ENCODE data around the gene LTBP2. TPM values are rescaled to one million over a fixed set of nuclear protein-coding genes. Genes with fewer than 3 reads are reported as not detected.
A peak's percentile ranks its signal among the peaks of the same experiment; 100 is the strongest.

Gene LTBP2
- total RNA-seq, 1 donor: 493 TPM

DNA sequence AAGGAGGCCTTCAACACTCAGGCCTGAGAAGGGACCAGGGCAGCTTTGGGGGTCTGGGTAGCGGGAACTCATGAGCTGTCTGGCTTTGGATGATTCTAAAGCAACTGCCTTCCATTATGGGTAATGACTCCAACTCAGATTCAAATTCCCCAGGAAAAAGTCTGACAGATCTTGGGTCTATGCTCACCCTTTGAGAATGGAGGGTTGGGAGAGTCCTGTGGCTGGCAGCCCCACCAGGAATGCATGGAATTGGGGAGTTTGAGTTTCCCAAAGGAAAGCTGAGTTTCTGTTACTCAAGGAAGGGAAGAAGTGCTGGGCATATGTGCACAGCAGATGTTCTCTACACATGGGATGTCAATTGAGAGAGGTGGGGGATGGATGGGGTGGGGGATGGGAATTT lies 22.4 kb upstream of the LTBP2 start:
- Histone ChIP-seq H2AFZ (ENCODE audit: low read length) (no peak overlapping the region), H3K27ac (ENCODE audit: low read depth, low read length) (no peak overlapping the region), H3K9me3 (ENCODE audit: low read depth, low read length) (no peaks in the 10 kb centered on the region), H3K4me3 (ENCODE audit: insufficient read depth, low read length) (no peak overlapping the region), H3K27me3 (ENCODE audit: insufficient read depth, low read length) (no peaks in the 10 kb centered on the region), H3K36me3 (ENCODE audit: insufficient read depth, low read length) (no peaks in the 10 kb centered on the region), H4K20me1 (ENCODE audit: insufficient read depth, low read length) (no peaks in the 10 kb centered on the region), H3K4me2 (ENCODE audit: insufficient read depth, low read length) (no peak overlapping the region), H3K4me1 (ENCODE audit: insufficient read depth, low read length) (peaks cover 32% of the 10 kb centered on the region), H3K79me2 (ENCODE audit: insufficient read depth, low read length) (no peaks in the 10 kb centered on the region)
- TF ChIP-seq, protein P1, sequence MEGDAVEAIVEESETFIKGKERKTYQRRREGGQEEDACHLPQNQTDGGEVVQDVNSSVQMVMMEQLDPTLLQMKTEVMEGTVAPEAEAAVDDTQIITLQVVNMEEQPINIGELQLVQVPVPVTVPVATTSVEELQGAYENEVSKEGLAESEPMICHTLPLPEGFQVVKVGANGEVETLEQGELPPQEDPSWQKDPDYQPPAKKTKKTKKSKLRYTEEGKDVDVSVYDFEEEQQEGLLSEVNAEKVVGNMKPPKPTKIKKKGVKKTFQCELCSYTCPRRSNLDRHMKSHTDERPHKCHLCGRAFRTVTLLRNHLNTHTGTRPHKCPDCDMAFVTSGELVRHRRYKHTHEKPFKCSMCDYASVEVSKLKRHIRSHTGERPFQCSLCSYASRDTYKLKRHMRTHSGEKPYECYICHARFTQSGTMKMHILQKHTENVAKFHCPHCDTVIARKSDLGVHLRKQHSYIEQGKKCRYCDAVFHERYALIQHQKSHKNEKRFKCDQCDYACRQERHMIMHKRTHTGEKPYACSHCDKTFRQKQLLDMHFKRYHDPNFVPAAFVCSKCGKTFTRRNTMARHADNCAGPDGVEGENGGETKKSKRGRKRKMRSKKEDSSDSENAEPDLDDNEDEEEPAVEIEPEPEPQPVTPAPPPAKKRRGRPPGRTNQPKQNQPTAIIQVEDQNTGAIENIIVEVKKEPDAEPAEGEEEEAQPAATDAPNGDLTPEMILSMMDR (IDR thresholded peaks at IDR 0.05; ENCODE audit: extremely low read depth, low read depth, low read length): no peak
- DNase-seq (ENCODE audit: insufficient read length, low spot score, missing footprints): peak; percentile 82

DNA sequence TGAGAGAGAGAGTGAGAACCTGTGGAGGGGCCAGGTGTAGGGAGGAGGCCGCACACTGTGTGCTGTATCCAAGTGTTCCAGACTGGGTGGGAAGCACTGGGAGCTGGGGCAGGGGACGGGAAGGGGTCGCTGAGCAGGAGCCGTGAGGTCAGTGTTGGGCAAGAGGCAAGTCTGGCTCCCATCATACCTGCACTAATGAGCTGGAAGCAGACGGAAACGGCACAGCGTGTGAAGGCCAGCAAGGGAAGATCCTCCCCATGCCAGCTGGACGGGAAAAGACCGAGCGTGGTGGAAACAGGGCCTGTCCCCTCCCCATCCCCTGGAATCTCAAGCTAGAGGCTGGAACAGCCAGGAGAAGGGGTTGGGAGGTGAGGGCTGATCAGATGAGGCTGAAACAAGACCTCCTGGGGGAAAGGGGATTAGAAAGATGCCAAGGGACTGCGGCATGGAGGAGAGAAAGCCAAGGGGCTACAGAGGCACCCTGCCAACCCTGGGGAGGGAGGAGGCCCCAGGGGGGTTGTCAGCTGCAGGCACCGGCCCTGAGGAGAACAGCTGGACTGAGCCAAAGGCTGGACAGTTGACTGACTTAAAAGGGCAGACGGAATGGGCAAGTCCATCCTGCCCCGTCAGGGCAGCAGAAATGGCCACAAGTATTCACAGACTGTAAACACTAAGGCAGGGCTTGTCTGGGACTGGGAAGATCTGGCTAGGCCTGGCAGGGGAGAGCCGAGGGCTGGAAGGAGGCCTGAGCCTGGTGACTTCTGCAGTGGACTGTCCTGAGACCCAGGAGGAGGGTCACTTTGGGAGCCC lies 19.0 kb upstream of the LTBP2 start:
- no peak overlapping the region for H3K4me3 ChIP-seq (ENCODE audit: insufficient read depth, low read length)
- peak; percentile 62 for DNase-seq (ENCODE audit: insufficient read length, low spot score, missing footprints)
- H3K36me3 ChIP-seq (ENCODE audit: insufficient read depth, low read length): no peaks in the 10 kb centered on the region
- H3K79me2 ChIP-seq (ENCODE audit: insufficient read depth, low read length): no peaks in the 10 kb centered on the region
- peaks cover 15% of the 10 kb centered on the region for H3K4me1 ChIP-seq (ENCODE audit: insufficient read depth, low read length)
- no peaks in the 10 kb centered on the region for H3K9me3 ChIP-seq (ENCODE audit: low read depth, low read length)
- no peak overlapping the region for H3K27ac ChIP-seq (ENCODE audit: low read depth, low read length)
- H3K4me2 ChIP-seq (ENCODE audit: insufficient read depth, low read length): no peak overlapping the region
- no peaks in the 10 kb centered on the region for H3K27me3 ChIP-seq (ENCODE audit: insufficient read depth, low read length)
- H2AFZ ChIP-seq (ENCODE audit: low read length): peak overlapping the region; percentile 0
- TF ChIP-seq, protein P1 (IDR thresholded peaks at IDR 0.05; ENCODE audit: extremely low read depth, low read depth, low read length): no peak
- H4K20me1 ChIP-seq (ENCODE audit: insufficient read depth, low read length): no peaks in the 10 kb centered on the region

DNA sequence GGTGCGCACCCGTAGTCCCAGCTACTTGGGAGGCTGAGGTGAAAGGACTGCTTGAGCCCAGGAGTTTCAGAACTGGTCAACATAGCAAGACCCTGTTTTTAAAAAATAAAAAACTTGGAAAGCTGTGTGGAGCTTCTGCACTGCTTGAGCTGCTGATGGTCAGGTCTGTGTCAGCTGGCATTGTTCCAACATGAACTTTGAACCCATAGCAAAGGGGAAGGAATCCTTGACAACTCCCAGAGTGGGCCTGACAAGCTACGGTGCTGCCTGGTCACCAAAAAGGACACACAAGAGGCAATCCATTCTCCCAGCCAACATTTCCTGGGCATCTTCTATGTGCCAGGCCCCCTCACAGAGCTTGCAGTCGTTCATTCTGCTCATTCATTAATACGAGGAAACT lies 16.4 kb upstream of the LTBP2 start:
- H3K4me3 ChIP-seq (ENCODE audit: insufficient read depth, low read length): no peak overlapping the region
- H4K20me1 ChIP-seq (ENCODE audit: insufficient read depth, low read length): no peaks in the 10 kb centered on the region
- H3K27ac ChIP-seq (ENCODE audit: low read depth, low read length): no peak overlapping the region
- no peak overlapping the region for H2AFZ ChIP-seq (ENCODE audit: low read length)
- no peaks in the 10 kb centered on the region for H3K79me2 ChIP-seq (ENCODE audit: insufficient read depth, low read length)
- no peaks in the 10 kb centered on the region for H3K36me3 ChIP-seq (ENCODE audit: insufficient read depth, low read length)
- no peaks in the 10 kb centered on the region for H3K9me3 ChIP-seq (ENCODE audit: low read depth, low read length)
- TF ChIP-seq, protein P1 (IDR thresholded peaks at IDR 0.05; ENCODE audit: extremely low read depth, low read depth, low read length): no peak
- no peak for DNase-seq (ENCODE audit: insufficient read length, low spot score, missing footprints)
- H3K4me1 ChIP-seq (ENCODE audit: insufficient read depth, low read length): peaks cover 2% of the 10 kb centered on the region
- H3K27me3 ChIP-seq (ENCODE audit: insufficient read depth, low read length): no peaks in the 10 kb centered on the region
- H3K4me2 ChIP-seq (ENCODE audit: insufficient read depth, low read length): no peak overlapping the region

DNA sequence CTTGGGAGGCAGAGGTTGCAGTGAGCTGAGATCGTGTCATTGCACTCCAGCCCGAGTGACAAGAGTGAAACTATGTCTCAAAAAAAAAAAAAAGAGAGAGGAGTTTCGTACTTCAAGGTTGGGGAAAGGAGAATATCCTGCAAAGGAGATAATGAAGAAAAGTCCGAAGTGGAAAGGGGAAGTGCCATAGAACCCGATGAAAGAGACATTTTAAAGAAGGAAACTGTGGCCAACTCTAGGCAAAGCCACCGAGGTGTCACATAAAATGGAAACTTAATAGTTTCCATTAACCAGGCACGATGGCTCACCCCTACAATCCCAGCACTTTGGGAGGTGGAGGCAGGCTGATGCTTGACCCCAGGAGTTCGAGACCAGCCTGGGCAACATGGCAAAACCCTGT lies 15.0 kb upstream of the LTBP2 start:
- TF ChIP-seq, protein P1 (IDR thresholded peaks at IDR 0.05; ENCODE audit: extremely low read depth, low read depth, low read length): no peak
- H3K4me3 ChIP-seq (ENCODE audit: insufficient read depth, low read length): no peak overlapping the region
- no peaks in the 10 kb centered on the region for H3K9me3 ChIP-seq (ENCODE audit: low read depth, low read length)
- no peaks in the 10 kb centered on the region for H3K36me3 ChIP-seq (ENCODE audit: insufficient read depth, low read length)
- H3K4me2 ChIP-seq (ENCODE audit: insufficient read depth, low read length): no peak overlapping the region
- DNase-seq (ENCODE audit: insufficient read length, low spot score, missing footprints): no peak
- H4K20me1 ChIP-seq (ENCODE audit: insufficient read depth, low read length): no peaks in the 10 kb centered on the region
- H3K27me3 ChIP-seq (ENCODE audit: insufficient read depth, low read length): no peaks in the 10 kb centered on the region
- no peak overlapping the region for H3K27ac ChIP-seq (ENCODE audit: low read depth, low read length)
- no peak overlapping the region for H2AFZ ChIP-seq (ENCODE audit: low read length)
- no peaks in the 10 kb centered on the region for H3K79me2 ChIP-seq (ENCODE audit: insufficient read depth, low read length)
- peaks cover under 1% of the 10 kb centered on the region for H3K4me1 ChIP-seq (ENCODE audit: insufficient read depth, low read length)

All from osteoblast (primary cell).